ENCODE measurements around the gene ABI3.

ABI3 gene

GRCh38 chr17:49217651-49218413, 7.3 kb downstream of the ABI3 start:
- DNase-seq (ENCODE audit: low read depth) = no peak

DNA sequence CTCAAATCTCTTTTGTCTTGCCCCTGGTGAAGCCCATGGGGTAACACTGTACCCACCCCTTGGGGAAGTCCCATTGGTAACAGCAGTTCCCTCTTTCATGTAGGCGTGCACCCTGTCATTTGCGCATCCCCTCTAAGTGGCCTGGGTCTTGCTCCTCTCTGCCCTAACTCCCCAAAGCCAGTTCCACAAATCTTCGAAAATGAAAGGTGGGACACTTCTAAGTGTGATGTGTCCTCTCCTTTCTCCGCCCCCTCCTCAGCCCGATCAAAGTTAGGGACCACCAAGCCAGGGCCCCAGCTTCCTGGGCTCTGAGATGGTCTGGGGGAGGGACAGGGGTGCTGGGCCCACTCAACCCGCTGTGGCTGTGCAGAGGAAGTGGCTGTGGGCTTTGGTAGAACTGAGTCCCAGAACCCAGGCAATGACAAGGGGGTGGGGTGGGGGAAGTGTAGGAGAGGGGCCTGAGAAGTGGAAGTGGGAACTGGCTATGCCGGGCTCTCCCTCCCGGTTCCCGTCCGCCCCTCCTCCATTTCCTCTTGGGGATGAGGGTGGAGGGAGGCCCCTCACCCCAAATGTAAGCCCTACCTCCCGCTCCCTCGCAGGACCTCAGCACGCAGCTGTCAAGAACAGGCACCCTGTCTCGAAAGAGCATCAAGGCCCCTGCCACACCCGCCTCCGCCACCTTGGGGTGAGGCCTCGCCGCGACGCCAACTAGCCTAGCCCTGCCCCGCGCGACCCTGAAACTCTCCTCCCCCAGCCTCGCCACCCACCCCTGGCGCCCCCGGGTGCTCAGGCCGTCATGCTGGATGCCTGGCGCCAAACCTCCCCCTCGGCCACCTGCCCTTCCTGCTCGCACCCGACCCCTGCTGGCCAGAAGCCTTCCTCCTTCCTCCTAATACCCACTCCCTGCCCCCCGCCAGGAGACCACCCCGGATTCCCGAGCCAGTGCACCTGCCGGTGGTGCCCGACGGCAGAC, 8.7 kb downstream of the ABI3 start:
- Histone ChIP-seq H3K27me3 (replicated peaks; ENCODE audit: control insufficient read depth, insufficient read depth, low read length) (peaks cover 48% of the 10 kb centered on the region), H3K4me3 (ENCODE audit: low read length) (no peak overlapping the region), H3K4me1 (ENCODE audit: control insufficient read depth, insufficient read depth, low read length) (peaks cover 5% of the 10 kb centered on the region), H3K9ac (ENCODE audit: low read length) (no peak overlapping the region), H3K36me3 (ENCODE audit: control insufficient read depth, insufficient read depth, low read length, severe bottlenecking) (no peaks in the 10 kb centered on the region), H3K9me3 (ENCODE audit: control insufficient read depth, low read length) (no peaks in the 10 kb centered on the region)
- DNase-seq (ENCODE audit: low read depth) = no peak

More at GRCh38 chr17:49217651-49218413, 7.3 kb downstream of the ABI3 start:
- Histone ChIP-seq H3K27me3 (replicated peaks; ENCODE audit: control insufficient read depth, insufficient read depth, low read length) (peaks cover 39% of the 10 kb centered on the region), H3K9me3 (ENCODE audit: control insufficient read depth, low read length) (no peaks in the 10 kb centered on the region), H3K4me3 (ENCODE audit: low read length) (no peak overlapping the region), H3K36me3 (ENCODE audit: control insufficient read depth, insufficient read depth, low read length, severe bottlenecking) (no peaks in the 10 kb centered on the region), H3K4me1 (ENCODE audit: control insufficient read depth, insufficient read depth, low read length) (no peaks in the 10 kb centered on the region), H3K9ac (ENCODE audit: low read length) (no peak overlapping the region)

DNA sequence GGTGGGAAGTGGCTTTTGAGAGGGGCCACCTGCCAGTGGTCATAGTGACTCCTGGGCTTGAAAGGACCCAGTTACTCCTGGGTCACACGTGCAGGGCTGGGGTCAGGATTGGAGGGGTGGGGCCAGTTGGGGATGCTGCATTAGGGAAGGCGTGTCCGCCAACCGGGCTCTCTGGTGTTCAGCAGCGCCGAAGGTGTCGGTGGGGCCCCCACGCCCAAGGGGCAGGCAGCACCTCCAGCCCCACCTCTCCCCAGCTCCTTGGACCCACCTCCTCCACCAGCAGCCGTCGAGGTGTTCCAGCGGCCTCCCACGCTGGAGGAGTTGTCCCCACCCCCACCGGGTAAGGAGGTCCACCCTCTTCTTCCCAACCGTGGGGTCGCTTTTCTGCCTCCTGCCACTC, 9.5 kb downstream of the ABI3 start:
- DNase-seq (ENCODE audit: low read depth) = no peak
- H3K36me3 ChIP-seq (ENCODE audit: control insufficient read depth, insufficient read depth, low read length, severe bottlenecking) = no peaks in the 10 kb centered on the region

DNA sequence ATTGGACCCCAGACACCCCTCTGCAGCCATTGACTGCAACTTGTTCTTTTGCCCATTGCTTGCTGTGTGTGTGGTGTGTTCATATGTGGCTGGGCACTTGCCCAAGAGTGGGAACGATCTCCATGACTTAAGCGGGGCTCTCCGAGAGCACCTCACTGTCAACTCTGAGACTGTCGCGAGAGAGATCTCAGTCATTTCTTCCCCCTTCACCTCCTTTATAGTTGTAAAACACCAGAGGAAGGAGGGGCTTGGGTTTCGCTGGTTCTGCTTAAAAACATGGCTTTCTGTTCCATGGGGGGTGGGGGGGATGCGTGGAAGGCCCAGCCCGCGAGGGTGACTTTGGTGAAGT, 12.6 kb downstream of the ABI3 start:
- H3K27me3 ChIP-seq (replicated peaks; ENCODE audit: control insufficient read depth, insufficient read depth, low read length) = peaks cover 70% of the 10 kb centered on the region

More for the DNA sequence above, 9.5 kb downstream of the ABI3 start:
- H3K4me3 ChIP-seq (ENCODE audit: low read length) = no peak overlapping the region
- H3K4me1 ChIP-seq (ENCODE audit: control insufficient read depth, insufficient read depth, low read length) = peaks cover 5% of the 10 kb centered on the region
- H3K9me3 ChIP-seq (ENCODE audit: control insufficient read depth, low read length) = no peaks in the 10 kb centered on the region
- H3K9ac ChIP-seq (ENCODE audit: low read length) = no peak overlapping the region
- H3K27me3 ChIP-seq (replicated peaks; ENCODE audit: control insufficient read depth, insufficient read depth, low read length) = peaks cover 56% of the 10 kb centered on the region

DNA sequence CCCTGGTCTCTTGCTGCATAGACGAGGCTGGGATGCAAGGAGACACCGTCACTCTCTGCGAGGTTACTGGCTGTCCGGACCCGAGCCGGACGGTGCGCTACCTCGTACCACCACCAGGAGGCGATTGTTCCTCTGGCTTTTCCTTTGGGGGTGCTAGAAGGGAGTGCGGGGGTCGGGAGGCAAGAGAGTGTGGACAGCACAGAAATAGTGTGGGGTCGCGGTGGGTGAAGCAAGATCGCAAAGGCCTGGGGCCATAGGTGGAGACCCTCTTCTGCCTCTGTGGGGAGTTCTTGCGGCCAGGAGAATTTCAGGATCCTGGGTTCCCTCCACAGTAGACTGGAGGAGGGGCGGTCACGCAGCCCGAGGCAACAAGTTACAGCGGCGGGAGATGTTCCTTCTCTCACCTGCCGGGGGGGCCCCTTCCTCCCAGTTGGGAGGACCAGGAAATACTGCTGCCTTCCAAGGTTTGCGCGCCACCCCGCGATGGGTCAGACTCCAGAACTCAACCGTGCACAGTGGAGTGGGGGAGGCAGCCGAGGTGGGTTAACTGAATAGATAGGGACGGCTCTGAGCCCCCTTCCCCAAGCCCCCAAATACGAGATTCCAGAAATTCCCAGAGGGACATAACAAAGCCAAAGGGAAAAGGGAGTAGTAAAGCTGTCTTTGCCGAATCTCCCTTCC, 13.2 kb downstream of the ABI3 start:
- Histone ChIP-seq H3K36me3 (ENCODE audit: control insufficient read depth, insufficient read depth, low read length, severe bottlenecking) (no peaks in the 10 kb centered on the region), H3K9me3 (ENCODE audit: control insufficient read depth, low read length) (no peaks in the 10 kb centered on the region), H3K4me3 (ENCODE audit: low read length) (no peak overlapping the region), H3K4me1 (ENCODE audit: control insufficient read depth, insufficient read depth, low read length) (peaks cover 5% of the 10 kb centered on the region), H3K9ac (ENCODE audit: low read length) (no peak overlapping the region), H3K27me3 (replicated peaks; ENCODE audit: control insufficient read depth, insufficient read depth, low read length) (peaks cover 67% of the 10 kb centered on the region)
- DNase-seq (ENCODE audit: low read depth) = peak; percentile 67

More for the DNA sequence above, 12.6 kb downstream of the ABI3 start:
- H3K4me3 ChIP-seq (ENCODE audit: low read length) = no peak overlapping the region
- H3K36me3 ChIP-seq (ENCODE audit: control insufficient read depth, insufficient read depth, low read length, severe bottlenecking) = no peaks in the 10 kb centered on the region
- H3K9ac ChIP-seq (ENCODE audit: low read length) = no peak overlapping the region
- DNase-seq (ENCODE audit: low read depth) = no peak
- no peaks in the 10 kb centered on the region for H3K9me3 ChIP-seq (ENCODE audit: control insufficient read depth, low read length)
- H3K4me1 ChIP-seq (ENCODE audit: control insufficient read depth, insufficient read depth, low read length) = peaks cover 5% of the 10 kb centered on the region

- H3K36me3 ChIP-seq (ENCODE audit: control insufficient read depth, insufficient read depth, low read length, severe bottlenecking) = no peaks in the 10 kb centered on the region
- H3K9ac ChIP-seq (ENCODE audit: low read length) = no peak overlapping the region
- peaks cover 67% of the 10 kb centered on the region for H3K27me3 ChIP-seq (replicated peaks; ENCODE audit: control insufficient read depth, insufficient read depth, low read length)
- no peak for DNase-seq (ENCODE audit: low read depth)
- peaks cover 5% of the 10 kb centered on the region for H3K4me1 ChIP-seq (ENCODE audit: control insufficient read depth, insufficient read depth, low read length)
- no peaks in the 10 kb centered on the region for H3K9me3 ChIP-seq (ENCODE audit: control insufficient read depth, low read length)
- no peak overlapping the region for H3K4me3 ChIP-seq (ENCODE audit: low read length)
Observed at GRCh38 chr17:49224198-49224996, 13.9 kb downstream of the ABI3 start.

DNA sequence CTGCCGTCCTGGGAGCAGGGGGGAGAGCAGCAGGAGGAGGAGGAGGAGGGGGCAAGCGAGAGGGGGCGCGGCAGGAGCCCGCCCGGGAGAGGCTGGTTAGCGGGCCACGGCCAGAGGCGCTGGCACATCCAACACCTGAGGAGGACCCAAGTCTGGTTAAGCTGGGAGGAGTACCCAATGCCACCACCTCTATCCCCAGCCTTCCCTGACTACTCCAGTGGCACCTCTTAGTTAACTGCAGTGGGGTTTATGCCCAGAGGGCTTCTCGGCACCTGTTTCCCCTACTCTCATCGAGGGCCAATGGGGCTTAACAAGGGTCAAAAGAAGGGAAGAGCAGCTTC, 14.5 kb downstream of the ABI3 start:
- no peak for DNase-seq (ENCODE audit: low read depth)
- Histone ChIP-seq H3K4me1 (ENCODE audit: control insufficient read depth, insufficient read depth, low read length) (peaks cover 5% of the 10 kb centered on the region), H3K9ac (ENCODE audit: low read length) (no peak overlapping the region), H3K4me3 (ENCODE audit: low read length) (no peak overlapping the region), H3K27me3 (replicated peaks; ENCODE audit: control insufficient read depth, insufficient read depth, low read length) (peaks cover 70% of the 10 kb centered on the region), H3K36me3 (ENCODE audit: control insufficient read depth, insufficient read depth, low read length, severe bottlenecking) (no peaks in the 10 kb centered on the region), H3K9me3 (ENCODE audit: control insufficient read depth, low read length) (no peaks in the 10 kb centered on the region)

DNA sequence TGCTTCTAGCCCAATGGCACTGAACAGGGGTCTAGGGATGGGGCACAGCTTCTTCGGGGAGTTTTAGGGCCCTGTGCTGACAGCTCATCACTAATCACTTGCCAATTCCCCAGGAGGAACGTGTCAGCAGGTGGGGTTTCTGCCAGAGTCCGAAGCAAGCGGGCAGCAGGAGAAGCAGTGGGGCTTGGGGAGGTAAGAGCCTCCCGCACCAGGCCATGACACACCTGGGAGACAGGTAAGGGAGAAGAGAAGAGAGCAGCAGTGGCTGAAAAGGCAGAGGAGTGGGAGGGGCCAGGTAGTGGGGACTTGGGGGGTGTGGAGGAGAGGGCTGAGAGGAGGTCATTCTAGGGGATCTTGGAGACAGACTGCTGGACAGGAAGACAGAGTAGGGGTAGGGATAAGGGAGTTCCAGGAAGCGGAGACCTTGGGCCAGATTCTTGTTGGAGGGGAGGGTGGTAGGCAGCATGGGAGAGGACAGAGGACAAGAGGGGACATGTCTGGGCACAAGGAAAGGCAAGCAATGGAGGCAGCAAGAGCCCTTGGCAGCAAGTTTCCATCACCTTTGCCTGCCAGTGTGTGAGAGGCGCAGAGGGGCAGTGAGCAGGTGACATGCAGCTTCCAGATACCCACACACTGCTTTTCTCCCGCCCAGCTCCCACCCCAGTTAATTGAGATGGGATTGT, 15.2 kb downstream of the ABI3 start:
- Histone ChIP-seq H3K27me3 (replicated peaks; ENCODE audit: control insufficient read depth, insufficient read depth, low read length) (peaks cover 70% of the 10 kb centered on the region), H3K36me3 (ENCODE audit: control insufficient read depth, insufficient read depth, low read length, severe bottlenecking) (no peaks in the 10 kb centered on the region), H3K9me3 (ENCODE audit: control insufficient read depth, low read length) (no peaks in the 10 kb centered on the region), H3K4me3 (ENCODE audit: low read length) (no peak overlapping the region), H3K9ac (ENCODE audit: low read length) (no peak overlapping the region), H3K4me1 (ENCODE audit: control insufficient read depth, insufficient read depth, low read length) (peaks cover 5% of the 10 kb centered on the region)
- DNase-seq (ENCODE audit: low read depth) = no peak

DNA sequence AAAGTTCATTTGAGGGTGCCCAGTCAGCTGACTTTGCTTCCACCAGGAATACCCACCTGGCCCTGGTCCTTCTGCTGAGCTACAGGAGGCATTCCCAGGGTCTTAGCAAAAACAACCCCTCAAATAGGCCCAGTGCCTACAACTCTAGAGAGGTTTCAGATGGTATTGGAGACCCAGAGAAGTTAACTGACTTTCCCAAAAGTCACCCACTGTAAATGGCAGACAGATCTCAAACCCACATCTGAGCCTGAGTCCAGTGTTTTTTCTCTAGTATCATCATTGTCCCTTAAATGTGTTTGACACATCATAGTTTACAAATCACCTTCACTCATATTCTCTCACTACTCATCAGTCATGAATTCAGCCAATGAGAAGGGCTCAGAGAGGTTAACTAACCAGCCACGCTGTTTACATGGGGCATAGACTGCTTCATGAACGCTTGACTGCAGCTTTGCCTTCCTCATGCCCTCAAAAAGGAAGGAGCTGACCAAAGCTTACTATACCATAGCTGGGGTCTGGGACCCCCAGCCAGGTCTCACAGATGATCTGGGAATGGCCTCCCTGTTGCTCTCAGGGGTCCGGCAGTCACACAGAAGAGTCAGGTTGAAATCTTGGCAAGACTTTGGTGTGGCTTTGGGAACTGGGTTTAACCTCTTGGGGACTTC, 16.4 kb downstream of the ABI3 start:
- H3K4me1 ChIP-seq (ENCODE audit: control insufficient read depth, insufficient read depth, low read length) = peaks cover 9% of the 10 kb centered on the region
- DNase-seq (ENCODE audit: low read depth) = no peak
- no peak overlapping the region for H3K9ac ChIP-seq (ENCODE audit: low read length)
- H3K27me3 ChIP-seq (replicated peaks; ENCODE audit: control insufficient read depth, insufficient read depth, low read length) = peaks cover 64% of the 10 kb centered on the region
- H3K4me3 ChIP-seq (ENCODE audit: low read length) = no peak overlapping the region
- H3K9me3 ChIP-seq (ENCODE audit: control insufficient read depth, low read length) = no peaks in the 10 kb centered on the region
- H3K36me3 ChIP-seq (ENCODE audit: control insufficient read depth, insufficient read depth, low read length, severe bottlenecking) = no peaks in the 10 kb centered on the region
